Endothelial cell of umbilical vein (primary cell): ENCODE data around the gene SORCS2. TPM values are rescaled to one million over a fixed set of nuclear protein-coding genes. Genes with fewer than 3 reads are reported as not detected.

ENCODE experiments used
- BruUV-seq: library from RNA; stranded (reverse); fragments of 400-500 nt; replicated peaks from 2 replicates; lab custom pipeline; 2021; lab: Mats Ljungman, UMichigan
- CTCF ChIA-PET: fragments of 300-600, 350-600 bp; sonication (Branson Sonifier 250); formaldehyde crosslinking; loops from one replicate; lab custom pipeline; 2021; ENCODE audit warnings: antibody characterized with exemption, inconsistent platforms; lab: Charles Lee
- POLR2A ChIA-PET: fragments of 300-600, 350-600 bp; sonication (Branson Sonifier 250); formaldehyde crosslinking; loops from one replicate; lab custom pipeline; 2021; ENCODE audit warnings: antibody characterized with exemption, inconsistent platforms; lab: Charles Lee
- DNase-seq: peaks from one replicate; pipeline ENCODE4 v3.0.0-alpha.2; 2011; ENCODE audit warnings: low read depth, low spot score
- FAIRE-seq: peaks from 2 replicates; lab custom pipeline; 2011; peaks lifted over from hg19 to GRCh38; lab: Jason Lieb, UNC
- H2AFZ ChIP-seq: 2 replicates; pipeline ENCODE4 v1.6.0; 2012; ENCODE audit warnings: low read depth, low read length, control low read depth, inconsistent platforms
- H3K27ac ChIP-seq: 2 replicates; pipeline ENCODE4 v1.5.1; 2011; ENCODE audit warnings: low read depth, mild to moderate bottlenecking, control low read depth, low read length, moderate library complexity; ENCODE audit not compliant: insufficient read depth
- H3K27me3 ChIP-seq, 2 experiments: 2 replicates each; pipeline versions ENCODE4 v1.6.0 to v1.6.1; 2011; ENCODE audit warnings: low read length in 2 of 2, mixed read lengths in 1 of 2; ENCODE audit not compliant: control insufficient read depth in 2 of 2, insufficient read depth in 2 of 2
- H3K36me3 ChIP-seq, 2 experiments: 2 replicates in 1 of 2; 3 replicates in 1 of 2; pipeline ENCODE4 v1.5.1; 2011; ENCODE audit warnings: low read length in 2 of 2, mild to moderate bottlenecking in 1 of 2, moderate library complexity in 1 of 2; ENCODE audit not compliant: control insufficient read depth in 2 of 2, insufficient read depth in 2 of 2; ENCODE audit errors: extremely low read depth in 1 of 2
- H3K4me1 ChIP-seq: 3 replicates; pipeline ENCODE4 v1.5.1; 2011; ENCODE audit warnings: mild to moderate bottlenecking, low read length; ENCODE audit not compliant: control insufficient read depth, insufficient read depth; ENCODE audit errors: extremely low read depth
- H3K4me2 ChIP-seq: 2 replicates; pipeline ENCODE4 v1.6.1; 2011; ENCODE audit warnings: low read length, control low read depth, mixed read lengths; ENCODE audit not compliant: insufficient read depth
- H3K4me3 ChIP-seq, 3 experiments: fragments of 200-600 bp in 1 of 3; sonication (generic), shearing (Covaris generic) in 1 of 3; replicated peaks in 1 of 3; 2 replicates each; pipeline ENCODE4 v1.5.1; 2011 to 2016; ENCODE audit warnings: control low read depth in 3 of 3, low read length in 3 of 3, mild to moderate bottlenecking in 2 of 3, inconsistent platforms in 1 of 3, low read depth in 1 of 3, moderate library complexity in 1 of 3; ENCODE audit not compliant: insufficient read depth in 1 of 3
- H3K79me2 ChIP-seq: 2 replicates; pipeline ENCODE4 v1.6.0; 2012; ENCODE audit warnings: low read length, inconsistent platforms; ENCODE audit not compliant: control insufficient read depth, insufficient read depth
- H3K9ac ChIP-seq: replicated peaks from 2 replicates; pipeline ENCODE3; 2011; ENCODE audit warnings: low read length, control low read depth; ENCODE audit not compliant: insufficient read depth; ENCODE audit errors: extremely low read depth
- H3K9me1 ChIP-seq: replicated peaks from 3 replicates; pipeline ENCODE4 v1.6.0; 2011; ENCODE audit warnings: mild to moderate bottlenecking, low read length; ENCODE audit not compliant: control insufficient read depth, insufficient read depth; ENCODE audit errors: extremely low read depth
- H3K9me3 ChIP-seq: replicated peaks from 2 replicates; pipeline ENCODE4 v1.5.1; 2012; ENCODE audit warnings: low read length, inconsistent platforms; ENCODE audit not compliant: control insufficient read depth, insufficient read depth
- H4K20me1 ChIP-seq: replicated peaks from 2 replicates; pipeline ENCODE3; 2011; ENCODE audit warnings: mild to moderate bottlenecking, low read length; ENCODE audit not compliant: control insufficient read depth, insufficient read depth; ENCODE audit errors: extremely low read depth
- EZH2 ChIP-seq: IDR thresholded peaks from 2 replicates; pipeline ENCODE4 v1.6.1; 2012; ENCODE audit warnings: borderline replicate concordance, low read depth, mild to moderate bottlenecking, moderate library complexity, low read length, inconsistent platforms; ENCODE audit not compliant: severe bottlenecking
- FOS ChIP-seq: IDR thresholded peaks from 2 replicates; pipeline ENCODE4 v1.6.1; 2011; ENCODE audit warnings: mild to moderate bottlenecking, low read length, moderate library complexity, borderline replicate concordance; ENCODE audit not compliant: insufficient read depth
- GATA2 ChIP-seq: IDR thresholded peaks from 2 replicates; pipeline ENCODE4 v1.7.0; 2011; ENCODE audit warnings: low read depth, mild to moderate bottlenecking, moderate library complexity, mixed read lengths, low read length; ENCODE audit not compliant: insufficient read length, insufficient read depth
- JUN ChIP-seq: IDR thresholded peaks from 2 replicates; pipeline ENCODE4 v1.6.1; 2011; ENCODE audit warnings: borderline replicate concordance, low read depth; ENCODE audit not compliant: insufficient read length, insufficient read depth
- POLR2A ChIP-seq: IDR thresholded peaks from 2 replicates; pipeline ENCODE4 v1.6.1; 2012; ENCODE audit warnings: low read depth, mild to moderate bottlenecking, control low read depth, low read length
- POLR2AphosphoS5 ChIP-seq: IDR thresholded peaks from 2 replicates; pipeline ENCODE4 v1.6.1; 2012; ENCODE audit warnings: low read depth, mild to moderate bottlenecking, control low read depth, low read length, moderate library complexity; ENCODE audit not compliant: insufficient read depth
- dilution Hi-C: fragments of 300-500 bp; cut with MboI; formaldehyde crosslinking; loops from one replicate; pipeline ENCODE4 v1.15.0; 2019; ENCODE audit warnings: low sequenced_read_pairs; ENCODE audit not compliant: extremely low pct_ligation_motif_present
- intact Hi-C: fragments of 100-400 bp; cut with micrococcal nuclease; formaldehyde crosslinking; loops from one replicate; pipeline ENCODE4 v1.10.0; 2022
- polyA plus RNA-seq, 4 experiments: library from polyadenylated mRNA; depleted of rRNA in 3 of 4; stranded (reverse) in 3 of 4; unstranded in 1 of 4; fragments of >200 nt; gene quantifications; 2 replicates each; pipeline versions ENCODE4 v1.2.1 to v1.2.3, GENCODE V29; 2011 to 2012; ENCODE audit warnings: missing spikeins in 1 of 4
- total RNA-seq: library from RNA; stranded (reverse); gene quantifications from 2 replicates; pipeline ENCODE4 v1.2.3, GENCODE V29; 2021
- TF ChIP-seq, protein P1 (sequence below): IDR thresholded peaks from 2 replicates; pipeline ENCODE4 v1.6.1; 2011; ENCODE audit not compliant: insufficient read depth, insufficient read length
- TF ChIP-seq, protein P2 (sequence below), 2 donors: IDR thresholded peaks; 1 replicate in 1 of 2; 2 replicates in 1 of 2; pipeline ENCODE4 v1.5.1; 2011; ENCODE audit warnings: low read length in 2 of 2, mild to moderate bottlenecking in 2 of 2, moderate library complexity in 2 of 2, control low read depth in 1 of 2, inconsistent platforms in 1 of 2, low read depth in 1 of 2; ENCODE audit not compliant: insufficient read depth in 1 of 2; ENCODE audit errors: extremely low read depth in 1 of 2

The SORCS2 gene
- total and polyA plus RNA-seq, 2 donors (not counting 3 experiments of a cell fraction or from before 2014, with no cell fraction given), result not detected

DNA sequence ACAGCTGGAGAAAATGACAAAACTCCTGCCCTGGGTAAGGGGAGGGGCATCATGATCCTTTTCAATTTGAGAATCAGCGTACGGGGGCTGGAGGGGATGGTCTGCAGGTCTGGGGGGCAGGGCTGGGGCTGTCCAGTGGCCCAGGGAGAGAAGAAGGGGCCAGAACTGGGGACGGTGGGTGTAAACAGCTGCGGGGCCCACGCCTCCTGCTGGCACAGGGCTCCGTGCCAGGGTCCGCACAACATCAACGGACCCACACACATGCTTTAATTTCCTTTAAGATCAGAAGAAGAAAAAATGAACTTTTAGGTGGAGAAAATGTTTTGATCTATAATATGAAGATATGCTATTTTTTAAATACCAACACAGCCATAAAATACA is 190.3 kb downstream of the SORCS2 start:
- CTCF ChIA-PET, result no interaction called here
- Histone ChIP-seq H4K20me1 (no peaks in the 10 kb centered on the region), H3K9me1 (no peaks in the 10 kb centered on the region), H3K36me3 (no peaks in the 10 kb centered on the region), H3K4me2 (no peak overlapping the region), H3K9ac (no peak overlapping the region), H3K4me1 (no peaks in the 10 kb centered on the region), H3K79me2 (no peaks in the 10 kb centered on the region), H3K27me3 (no peaks in the 10 kb centered on the region), H2AFZ (no peak overlapping the region), H3K4me3 (no peak overlapping the region), H3K27ac (no peak overlapping the region), H3K9me3 (no peaks in the 10 kb centered on the region)
- FAIRE-seq (no peak), DNase-seq (no peak)
- POLR2A ChIA-PET, result no interaction called here
- intact Hi-C loops (no loop called here), dilution Hi-C loops (no loop called here)
- no TSS peak for BruUV-seq
- TF ChIP-seq FOS (no peak), EZH2 (no peak), POLR2AphosphoS5 (no peak), JUN (no peak), GATA2 (no peak), POLR2A (no peak)
- TF ChIP-seq, protein P1, sequence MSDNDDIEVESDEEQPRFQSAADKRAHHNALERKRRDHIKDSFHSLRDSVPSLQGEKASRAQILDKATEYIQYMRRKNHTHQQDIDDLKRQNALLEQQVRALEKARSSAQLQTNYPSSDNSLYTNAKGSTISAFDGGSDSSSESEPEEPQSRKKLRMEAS, result no peak

DNA sequence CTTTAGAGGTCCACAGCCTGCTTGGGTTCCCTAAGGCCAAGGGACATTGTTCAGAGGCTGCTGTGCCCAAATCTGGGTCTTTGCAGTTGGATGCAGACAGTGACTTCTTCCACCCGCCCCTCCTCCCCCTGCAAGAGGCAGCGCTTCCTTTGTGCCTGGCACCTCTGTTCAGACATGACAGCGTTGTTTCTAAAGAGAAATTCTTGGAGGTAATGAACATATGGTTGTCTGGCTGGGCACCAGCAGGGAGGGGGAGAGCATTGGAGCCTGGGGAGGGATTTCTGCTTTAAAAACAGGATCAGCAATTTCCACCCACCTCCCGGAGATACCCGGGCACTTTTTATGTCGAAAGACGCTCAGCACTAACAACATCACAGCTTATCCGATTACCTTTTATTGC is 190.9 kb downstream of the SORCS2 start:
- Histone ChIP-seq H3K36me3 (no peaks in the 10 kb centered on the region), H3K4me3 (no peak overlapping the region), H3K4me1 (no peaks in the 10 kb centered on the region), H3K27ac (no peak overlapping the region), H3K9me3 (no peaks in the 10 kb centered on the region), H3K79me2 (no peaks in the 10 kb centered on the region), H3K4me2 (no peak overlapping the region), H3K27me3 (no peaks in the 10 kb centered on the region), H3K9ac (no peak overlapping the region), H3K9me1 (no peaks in the 10 kb centered on the region), H4K20me1 (no peaks in the 10 kb centered on the region), H2AFZ (no peak overlapping the region)
- FAIRE-seq (no peak), DNase-seq (no peak)
- dilution Hi-C loops, result no loop called here
- POLR2A ChIA-PET, result no interaction called here
- TF ChIP-seq, protein P2, sequence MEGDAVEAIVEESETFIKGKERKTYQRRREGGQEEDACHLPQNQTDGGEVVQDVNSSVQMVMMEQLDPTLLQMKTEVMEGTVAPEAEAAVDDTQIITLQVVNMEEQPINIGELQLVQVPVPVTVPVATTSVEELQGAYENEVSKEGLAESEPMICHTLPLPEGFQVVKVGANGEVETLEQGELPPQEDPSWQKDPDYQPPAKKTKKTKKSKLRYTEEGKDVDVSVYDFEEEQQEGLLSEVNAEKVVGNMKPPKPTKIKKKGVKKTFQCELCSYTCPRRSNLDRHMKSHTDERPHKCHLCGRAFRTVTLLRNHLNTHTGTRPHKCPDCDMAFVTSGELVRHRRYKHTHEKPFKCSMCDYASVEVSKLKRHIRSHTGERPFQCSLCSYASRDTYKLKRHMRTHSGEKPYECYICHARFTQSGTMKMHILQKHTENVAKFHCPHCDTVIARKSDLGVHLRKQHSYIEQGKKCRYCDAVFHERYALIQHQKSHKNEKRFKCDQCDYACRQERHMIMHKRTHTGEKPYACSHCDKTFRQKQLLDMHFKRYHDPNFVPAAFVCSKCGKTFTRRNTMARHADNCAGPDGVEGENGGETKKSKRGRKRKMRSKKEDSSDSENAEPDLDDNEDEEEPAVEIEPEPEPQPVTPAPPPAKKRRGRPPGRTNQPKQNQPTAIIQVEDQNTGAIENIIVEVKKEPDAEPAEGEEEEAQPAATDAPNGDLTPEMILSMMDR (IDR thresholded peaks at IDR 0.05; ENCODE audit: extremely low read depth in 1 of 2, insufficient read depth in 1 of 2, low read depth in 1 of 2, low read length in 2 of 2), result no peak
- CTCF ChIA-PET, result no interaction called here
- intact Hi-C loops, result no loop called here
- no TSS peak for BruUV-seq
